ENCODE results near the gene LHPP. TPM values are rescaled to one million over a fixed set of nuclear protein-coding genes. Genes with fewer than 3 reads are reported as not detected.

LHPP gene
- total RNA-seq, 2 experiments from 2014 or later, result 11.1 to 15.1 TPM

DNA sequence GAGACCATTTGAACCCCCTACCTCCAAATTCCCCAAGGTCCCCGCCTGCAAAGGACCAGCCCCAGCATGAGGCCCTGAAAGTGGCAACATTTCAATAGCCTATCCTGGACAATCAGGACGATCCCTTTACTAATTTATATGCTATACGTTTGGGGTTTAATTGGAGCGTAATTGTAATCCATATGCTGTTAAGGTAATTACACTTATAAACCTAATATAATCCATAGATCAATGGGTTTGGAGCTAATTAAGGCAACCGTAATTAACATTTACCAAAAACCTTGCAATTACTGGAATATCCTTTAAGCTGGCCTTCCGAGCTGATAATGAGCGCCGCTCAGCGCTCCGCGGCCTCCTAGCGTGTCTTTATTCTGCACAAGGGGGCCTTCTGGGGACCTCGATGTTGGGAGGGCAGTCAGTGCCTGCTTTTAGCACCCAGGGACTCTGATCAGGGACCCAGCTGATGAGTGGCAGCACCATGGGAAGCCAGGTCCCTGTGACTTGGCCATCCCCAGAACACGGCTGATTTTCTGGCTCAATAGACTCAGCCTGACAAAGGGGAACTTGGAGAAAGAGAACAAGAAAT lies 91.2 kb downstream of the LHPP start:
- Mint-ChIP-seq H3K4me3 (no peak overlapping the region), H3K36me3 (ENCODE audit: low read depth) (no peaks in the 10 kb centered on the region), H3K27ac (no peak overlapping the region), H3K27me3 (no peaks in the 10 kb centered on the region), H3K9me3 (no peaks in the 10 kb centered on the region), H3K4me1 (ENCODE audit: low read depth) (no peaks in the 10 kb centered on the region)
- CTCF ChIA-PET, result interaction anchor here (0.8 to 1.3 kb wide), 2 partner anchors 14 to 22 kb away, joined by 3 to 4 read pairs; no protein-coding TSS in a partner anchor
- TF ChIP-seq, protein P1, sequence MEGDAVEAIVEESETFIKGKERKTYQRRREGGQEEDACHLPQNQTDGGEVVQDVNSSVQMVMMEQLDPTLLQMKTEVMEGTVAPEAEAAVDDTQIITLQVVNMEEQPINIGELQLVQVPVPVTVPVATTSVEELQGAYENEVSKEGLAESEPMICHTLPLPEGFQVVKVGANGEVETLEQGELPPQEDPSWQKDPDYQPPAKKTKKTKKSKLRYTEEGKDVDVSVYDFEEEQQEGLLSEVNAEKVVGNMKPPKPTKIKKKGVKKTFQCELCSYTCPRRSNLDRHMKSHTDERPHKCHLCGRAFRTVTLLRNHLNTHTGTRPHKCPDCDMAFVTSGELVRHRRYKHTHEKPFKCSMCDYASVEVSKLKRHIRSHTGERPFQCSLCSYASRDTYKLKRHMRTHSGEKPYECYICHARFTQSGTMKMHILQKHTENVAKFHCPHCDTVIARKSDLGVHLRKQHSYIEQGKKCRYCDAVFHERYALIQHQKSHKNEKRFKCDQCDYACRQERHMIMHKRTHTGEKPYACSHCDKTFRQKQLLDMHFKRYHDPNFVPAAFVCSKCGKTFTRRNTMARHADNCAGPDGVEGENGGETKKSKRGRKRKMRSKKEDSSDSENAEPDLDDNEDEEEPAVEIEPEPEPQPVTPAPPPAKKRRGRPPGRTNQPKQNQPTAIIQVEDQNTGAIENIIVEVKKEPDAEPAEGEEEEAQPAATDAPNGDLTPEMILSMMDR (IDR thresholded peaks at IDR 0.05), result no peak
- no peak for DNase-seq
- ATAC-seq, result no peak
- intact Hi-C loops (cut with micrococcal nuclease), result no loop called here
- POLR2A ChIA-PET, result no interaction called here

DNA sequence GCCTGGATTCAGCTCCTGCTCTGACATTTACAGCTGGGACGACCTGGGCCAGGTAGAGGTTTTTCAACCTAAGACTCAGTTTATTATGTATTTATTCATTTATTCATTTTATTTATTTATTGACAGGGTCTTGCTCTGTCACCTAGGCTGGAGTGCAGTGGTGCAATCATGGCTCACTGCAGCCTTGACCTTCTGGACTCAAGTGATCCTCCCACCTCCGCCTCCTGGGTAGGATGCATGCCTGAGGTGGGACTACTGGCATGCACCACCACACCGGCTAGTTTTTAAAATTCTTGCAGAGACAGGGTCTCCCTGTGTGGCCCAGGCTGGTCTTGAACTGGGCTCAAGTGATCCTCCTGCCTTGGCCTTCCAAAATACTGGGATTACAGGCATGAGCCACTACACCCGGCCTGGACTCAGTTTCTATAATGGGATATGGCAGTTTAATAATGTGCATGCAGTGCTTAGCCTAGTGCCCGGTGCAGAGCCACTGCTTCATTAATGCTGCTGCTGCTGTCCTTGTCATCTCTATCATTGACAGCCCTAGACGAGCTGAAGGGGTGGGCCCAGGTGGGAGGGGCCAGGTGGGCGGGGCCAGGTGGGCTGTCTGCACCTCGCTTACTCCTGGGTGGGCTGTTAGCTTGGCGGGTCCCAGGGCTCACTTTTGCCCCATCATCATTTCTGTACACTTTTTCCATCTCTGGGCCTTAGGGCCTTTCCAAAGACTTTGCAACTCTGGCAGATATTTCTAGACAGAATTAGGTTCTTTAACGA lies 92.6 kb downstream of the LHPP start:
- ChIA-PET CTCF (no interaction called here), POLR2A (interaction anchor here (0.8 kb wide), 1 partner anchor 158 kb away, joined by 3 read pairs; no protein-coding TSS in a partner anchor)
- H3K27me3 Mint-ChIP-seq, result no peaks in the 10 kb centered on the region
- DNase-seq, result no peak
- intact Hi-C loops (cut with micrococcal nuclease), result no loop called here
- no peaks in the 10 kb centered on the region for H3K9me3 Mint-ChIP-seq
- TF ChIP-seq, protein P1 (IDR thresholded peaks at IDR 0.05), result no peak
- no peak for ATAC-seq
- H3K4me1 Mint-ChIP-seq (ENCODE audit: low read depth), result no peaks in the 10 kb centered on the region
- H3K27ac Mint-ChIP-seq, result no peak overlapping the region
- H3K36me3 Mint-ChIP-seq (ENCODE audit: low read depth), result no peaks in the 10 kb centered on the region
- H3K4me3 Mint-ChIP-seq, result no peak overlapping the region

DNA sequence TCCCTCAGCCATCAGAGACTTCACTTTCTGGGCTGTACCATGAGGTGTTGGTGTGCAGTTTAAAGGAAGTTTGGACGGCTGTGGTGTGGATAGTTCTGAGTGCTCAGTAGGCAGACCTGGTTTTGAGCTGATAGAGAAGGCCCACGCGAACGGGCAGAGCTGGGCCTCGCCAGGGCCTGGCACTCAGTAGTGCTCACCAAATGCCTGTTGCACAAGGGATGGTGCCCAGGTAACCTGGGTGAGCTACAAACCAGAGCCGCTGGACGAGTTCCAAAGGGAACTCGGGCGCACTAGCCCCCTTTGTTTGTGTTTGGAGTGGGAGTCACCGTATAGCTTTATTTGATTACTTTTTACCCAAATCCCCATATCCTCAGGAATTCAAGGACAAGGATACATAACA lies 95.5 kb downstream of the LHPP start:
- DNase-seq, result no peak
- POLR2A ChIA-PET, result interaction anchor here (0.7 kb wide), 1 partner anchor 16 kb away, joined by 3 read pairs; no protein-coding TSS in a partner anchor
- CTCF ChIA-PET, result no interaction called here
- Mint-ChIP-seq H3K4me3 (no peak overlapping the region), H3K27me3 (no peaks in the 10 kb centered on the region), H3K27ac (no peak overlapping the region), H3K36me3 (ENCODE audit: low read depth) (no peaks in the 10 kb centered on the region), H3K4me1 (ENCODE audit: low read depth) (no peaks in the 10 kb centered on the region), H3K9me3 (no peaks in the 10 kb centered on the region)
- intact Hi-C loops (cut with micrococcal nuclease), result no loop called here
- ATAC-seq, result no peak
- TF ChIP-seq, protein P1 (IDR thresholded peaks at IDR 0.05), result no peak

DNA sequence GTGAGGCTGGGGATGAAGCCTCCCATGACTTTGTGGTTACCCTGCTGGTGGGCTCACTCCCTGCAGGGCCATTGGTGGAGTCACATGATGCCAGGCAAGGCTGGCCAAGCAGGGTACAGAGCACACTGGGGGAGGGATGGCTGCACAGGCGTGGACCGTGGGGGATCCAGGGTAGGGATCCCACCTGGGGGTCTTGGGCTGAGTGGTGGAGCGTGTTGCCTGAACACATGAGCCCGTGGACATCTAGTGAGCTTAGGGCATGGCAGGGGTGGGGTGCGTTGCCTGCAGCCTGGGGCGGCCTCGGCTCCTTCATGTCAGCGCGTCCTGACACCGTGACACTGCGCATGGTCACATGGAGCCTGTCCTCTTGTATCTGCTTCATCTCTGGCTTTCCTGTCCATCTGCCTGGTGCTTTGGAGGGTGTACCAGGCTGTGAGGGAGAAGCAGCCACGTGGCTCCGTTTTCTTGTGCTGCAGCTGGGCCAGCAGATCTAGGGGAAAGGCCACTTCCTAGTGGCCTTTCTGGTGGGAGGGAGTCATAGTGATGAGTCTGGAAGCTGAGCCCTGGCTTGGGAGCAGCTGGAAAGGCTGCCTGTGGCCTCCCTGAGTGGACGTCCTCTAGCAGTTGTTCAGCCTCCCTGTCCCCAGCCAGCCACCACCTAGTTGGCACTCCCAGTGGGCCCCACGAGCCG lies 96.2 kb downstream of the LHPP start:
- CTCF ChIA-PET, result no interaction called here
- ATAC-seq, result no peak
- Mint-ChIP-seq H3K36me3 (ENCODE audit: low read depth) (no peaks in the 10 kb centered on the region), H3K9me3 (no peaks in the 10 kb centered on the region), H3K27me3 (no peaks in the 10 kb centered on the region), H3K4me3 (no peak overlapping the region), H3K4me1 (ENCODE audit: low read depth) (no peaks in the 10 kb centered on the region), H3K27ac (no peak overlapping the region)
- intact Hi-C loops (cut with micrococcal nuclease), result no loop called here
- POLR2A ChIA-PET, result interaction anchor here (0.7 kb wide), 1 partner anchor 16 kb away, joined by 3 read pairs; no protein-coding TSS in a partner anchor
- TF ChIP-seq, protein P1 (IDR thresholded peaks at IDR 0.05), result no peak
- DNase-seq, result no peak

Measured in activated CD8-positive, alpha-beta T cell treated with anti-CD3 and anti-CD28 coated beads for 36 hours (primary cell).